HG03354 (cell line): ENCODE data around the gene RETREG3.
"Not testable (repeated sequence)": the region's sequence is repeated elsewhere in the genome, so short reads cannot be mapped to it uniquely, and the experiment has no call there.

Source experiments
- ATAC-seq: cut with Tn5 transposase; IDR thresholded peaks from one replicate; pipeline ENCODE4 v1.9.1; 2021; ENCODE audit warnings: mild to moderate bottlenecking; ENCODE audit not compliant: unreplicated experiment, poor library complexity, severe bottlenecking

RETREG3 gene

GRCh38 chr17:42609182-42609813, at the start of gene RETREG3, which contains the start of gene TUBG1:
TSS of gene RETREG3 (minus strand) at chr17:42609374. CDS start at chr17:42609324, 50 bp downstream.
TSS of gene TUBG1 (plus strand) at chr17:42609683. CDS start at chr17:42609738, 55 bp downstream.
- peak; percentile 89 for ATAC-seq

- ATAC-seq, result no peak
Measured at GRCh38 chr17:42657824-42658588, 48.8 kb upstream of the RETREG3 start.

GRCh38 chr17:42655528-42655927, 46.4 kb upstream of the RETREG3 start:
- no peak for ATAC-seq

GRCh38 chr17:42653179-42654124, 44.3 kb upstream of the RETREG3 start:
- ATAC-seq, result no peak

- no peak for ATAC-seq
Measured at GRCh38 chr17:42651392-42651791, 42.2 kb upstream of the RETREG3 start.

- ATAC-seq, result no peak
Measured at GRCh38 chr17:42647778-42648177, 38.6 kb upstream of the RETREG3 start.

GRCh38 chr17:42642336-42642735, 33.2 kb upstream of the RETREG3 start:
- no peak for ATAC-seq

GRCh38 chr17:42640121-42640520, 30.9 kb upstream of the RETREG3 start:
- ATAC-seq, result no peak

GRCh38 chr17:42639525-42640113, 30.4 kb upstream of the RETREG3 start:
- no peak for ATAC-seq

GRCh38 chr17:42632949-42633444, 23.8 kb upstream of the RETREG3 start:
- ATAC-seq, result no peak

- no peak for ATAC-seq
Measured at GRCh38 chr17:42629411-42630009, 20.3 kb upstream of the RETREG3 start.

- ATAC-seq, result not testable (repeated sequence)
Measured at GRCh38 chr17:42627032-42627764, 18.0 kb upstream of the RETREG3 start.

GRCh38 chr17:42623732-42624596, 14.8 kb upstream of the RETREG3 start:
- ATAC-seq, result no peak

- no peak for ATAC-seq
Measured at GRCh38 chr17:42623271-42623670, 14.1 kb upstream of the RETREG3 start.

GRCh38 chr17:42621987-42622386, 12.8 kb upstream of the RETREG3 start:
- not testable (repeated sequence) for ATAC-seq

- peak; percentile 78 for ATAC-seq
Measured at GRCh38 chr17:42618442-42619150, 9.4 kb upstream of the RETREG3 start.

- peak; percentile 18 for ATAC-seq
Measured at GRCh38 chr17:42617956-42618431, 8.8 kb upstream of the RETREG3 start.
